ENCODE results near the gene IL36B. TPM values are rescaled to one million over a fixed set of nuclear protein-coding genes. Genes with fewer than 3 reads are reported as not detected.

The IL36B gene
- total and polyA plus RNA-seq, 2 donors (not counting 1 experiment from before 2014, with no cell fraction given): not detected

GRCh38 chr2:113061241-113061640, 8.6 kb upstream of the IL36B start:
- Histone ChIP-seq H3K79me2 (ENCODE audit: control insufficient read depth, insufficient read depth, low read length) (no peaks in the 10 kb centered on the region), H3K4me1 (ENCODE audit: control insufficient read depth in 2 of 2, insufficient read depth in 2 of 2, low read length in 2 of 2) (no peaks in the 10 kb centered on the region), H3K4me3 (ENCODE audit: control extremely low read depth in 1 of 5, extremely low read depth in 1 of 5, insufficient read depth in 1 of 5, low read depth in 2 of 5, low read length in 4 of 5) (no peak overlapping the region), H3K4me2 (replicated peaks; ENCODE audit: low read depth, low read length, poor library complexity, severe bottlenecking) (no peak overlapping the region), H3K9ac (ENCODE audit: low read length) (no peak overlapping the region), H3K36me3 (replicated peaks in 1 of 2; ENCODE audit: control extremely low read depth in 1 of 2, control insufficient read depth in 1 of 2, extremely low read depth in 1 of 2, insufficient read depth in 2 of 2, low read length in 1 of 2) (no peaks in the 10 kb centered on the region), H3K27me3 (replicated peaks in 1 of 4; ENCODE audit: control extremely low read depth in 1 of 4, control insufficient read depth in 3 of 4, insufficient read depth in 4 of 4, low read length in 3 of 4) (peaks cover 0 to 6% (median 0%) of the 10 kb centered on the region in 4 experiments), H3K9me3 (ENCODE audit: control extremely low read depth in 1 of 3, control insufficient read depth in 2 of 3, insufficient read depth in 1 of 3, low read length in 2 of 3) (peaks cover 0 to 6% (median 3%) of the 10 kb centered on the region in 3 donors), H3K27ac (ENCODE audit: low read length in 2 of 2) (no peak overlapping the region), H2AFZ (ENCODE audit: insufficient read depth, low read depth, low read length, poor library complexity, severe bottlenecking) (no peak overlapping the region), H4K20me1 (ENCODE audit: control insufficient read depth, insufficient read depth, low read length, poor library complexity, severe bottlenecking) (no peaks in the 10 kb centered on the region)
- Mint-ChIP-seq H3K4me3 (no peak overlapping the region), H3K27me3 (peaks cover 27% of the 10 kb centered on the region), H3K27ac (no peak overlapping the region), H3K4me1 (no peaks in the 10 kb centered on the region), H3K9me3 (ENCODE audit: insufficient read depth) (no peaks in the 10 kb centered on the region)
- DNase-seq: no peak
- ATAC-seq (ENCODE audit: low read depth): no peak
- no peak for TF ChIP-seq EZH2 (IDR thresholded peaks at IDR 0.05; ENCODE audit: borderline replicate concordance, insufficient read depth, low read depth, low read length, poor library complexity, severe bottlenecking)
- CTCF ChIA-PET: no interaction called here
- WGBS (ENCODE audit: insufficient coverage): no CpG with 5 or more reads among the region's 2 CpGs
- intact Hi-C loops (cut with micrococcal nuclease): no loop called here
- POLR2A ChIA-PET: no interaction called here

DNA sequence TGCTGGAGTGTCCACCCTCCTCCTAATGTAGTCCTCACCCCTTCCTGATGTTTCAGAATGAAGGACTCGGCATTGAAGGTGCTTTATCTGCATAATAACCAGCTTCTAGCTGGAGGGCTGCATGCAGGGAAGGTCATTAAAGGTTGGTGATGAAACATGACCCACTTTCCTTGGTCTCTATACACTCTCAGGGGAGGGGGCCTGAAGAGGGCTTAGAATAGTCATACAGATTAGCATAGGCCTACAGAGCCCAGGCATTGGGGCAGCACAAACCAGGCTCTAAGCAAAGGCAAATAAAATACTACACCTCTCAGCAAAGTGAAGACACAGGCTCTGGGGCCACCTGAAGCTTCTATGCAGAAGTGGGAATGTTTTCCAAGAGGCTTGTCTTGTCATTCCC, 8.1 kb upstream of the IL36B start:
- Mint-ChIP-seq H3K9me3 (ENCODE audit: insufficient read depth) (no peaks in the 10 kb centered on the region), H3K27ac (no peak overlapping the region), H3K4me1 (no peaks in the 10 kb centered on the region), H3K27me3 (peaks cover 27% of the 10 kb centered on the region), H3K4me3 (no peak overlapping the region)
- no peak overlapping the region for H2AFZ ChIP-seq (ENCODE audit: insufficient read depth, low read depth, low read length, poor library complexity, severe bottlenecking)
- ATAC-seq (ENCODE audit: low read depth): no peak
- WGBS (ENCODE audit: insufficient coverage): 100% methylated on average over 1 of the region's 1 CpG
- H3K4me3 ChIP-seq (ENCODE audit: control extremely low read depth in 1 of 5, extremely low read depth in 1 of 5, insufficient read depth in 1 of 5, low read depth in 2 of 5, low read length in 4 of 5): no peak overlapping the region
- H3K79me2 ChIP-seq (ENCODE audit: control insufficient read depth, insufficient read depth, low read length): no peaks in the 10 kb centered on the region
- no peaks in the 10 kb centered on the region for H3K36me3 ChIP-seq (replicated peaks in 1 of 2; ENCODE audit: control extremely low read depth in 1 of 2, control insufficient read depth in 1 of 2, extremely low read depth in 1 of 2, insufficient read depth in 2 of 2, low read length in 1 of 2)
- TF ChIP-seq CTCF (IDR thresholded peaks at IDR 0.05) (no peak), EZH2 (IDR thresholded peaks at IDR 0.05; ENCODE audit: borderline replicate concordance, insufficient read depth, low read depth, low read length, poor library complexity, severe bottlenecking) (no peak)
- CTCF ChIA-PET: no interaction called here
- no peak for DNase-seq
- no peak overlapping the region for H3K9ac ChIP-seq (ENCODE audit: low read length)
- peaks cover 0 to 6% (median 0%) of the 10 kb centered on the region in 4 experiments for H3K27me3 ChIP-seq (replicated peaks in 1 of 4; ENCODE audit: control extremely low read depth in 1 of 4, control insufficient read depth in 3 of 4, insufficient read depth in 4 of 4, low read length in 3 of 4)
- H3K27ac ChIP-seq (ENCODE audit: low read length in 2 of 2): no peak overlapping the region
- POLR2A ChIA-PET: no interaction called here
- intact Hi-C loops (cut with micrococcal nuclease): no loop called here
- no peaks in the 10 kb centered on the region for H4K20me1 ChIP-seq (ENCODE audit: control insufficient read depth, insufficient read depth, low read length, poor library complexity, severe bottlenecking)
- no peaks in the 10 kb centered on the region for H3K4me1 ChIP-seq (ENCODE audit: control insufficient read depth in 2 of 2, insufficient read depth in 2 of 2, low read length in 2 of 2)
- H3K9me3 ChIP-seq (ENCODE audit: control extremely low read depth in 1 of 3, control insufficient read depth in 2 of 3, insufficient read depth in 1 of 3, low read length in 2 of 3): peaks cover 0 to 8% (median 6%) of the 10 kb centered on the region in 3 donors
- H3K4me2 ChIP-seq (replicated peaks; ENCODE audit: low read depth, low read length, poor library complexity, severe bottlenecking): no peak overlapping the region
